ENCODE measurements around the gene PTH1R.

Gene PTH1R

GRCh38 chr3:46934072-46934471 is 56.6 kb downstream of the PTH1R start:
- no peak for DNase-seq (ENCODE audit: low read depth)
- TF ChIP-seq MAX (IDR thresholded peaks at IDR 0.05; ENCODE audit: low read depth, low read length) (no peak), POLR2A (IDR thresholded peaks at IDR 0.05; ENCODE audit: extremely low read depth, insufficient read length) (no peak), MYC (IDR thresholded peaks at IDR 0.05; ENCODE audit: low read depth, low read length) (no peak)
- TF ChIP-seq, protein P1, sequence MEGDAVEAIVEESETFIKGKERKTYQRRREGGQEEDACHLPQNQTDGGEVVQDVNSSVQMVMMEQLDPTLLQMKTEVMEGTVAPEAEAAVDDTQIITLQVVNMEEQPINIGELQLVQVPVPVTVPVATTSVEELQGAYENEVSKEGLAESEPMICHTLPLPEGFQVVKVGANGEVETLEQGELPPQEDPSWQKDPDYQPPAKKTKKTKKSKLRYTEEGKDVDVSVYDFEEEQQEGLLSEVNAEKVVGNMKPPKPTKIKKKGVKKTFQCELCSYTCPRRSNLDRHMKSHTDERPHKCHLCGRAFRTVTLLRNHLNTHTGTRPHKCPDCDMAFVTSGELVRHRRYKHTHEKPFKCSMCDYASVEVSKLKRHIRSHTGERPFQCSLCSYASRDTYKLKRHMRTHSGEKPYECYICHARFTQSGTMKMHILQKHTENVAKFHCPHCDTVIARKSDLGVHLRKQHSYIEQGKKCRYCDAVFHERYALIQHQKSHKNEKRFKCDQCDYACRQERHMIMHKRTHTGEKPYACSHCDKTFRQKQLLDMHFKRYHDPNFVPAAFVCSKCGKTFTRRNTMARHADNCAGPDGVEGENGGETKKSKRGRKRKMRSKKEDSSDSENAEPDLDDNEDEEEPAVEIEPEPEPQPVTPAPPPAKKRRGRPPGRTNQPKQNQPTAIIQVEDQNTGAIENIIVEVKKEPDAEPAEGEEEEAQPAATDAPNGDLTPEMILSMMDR (IDR thresholded peaks at IDR 0.05; ENCODE audit: low read depth, low read length), result no peak
- H3K4me3 ChIP-seq (ENCODE audit: low read depth, low read length), result no peak overlapping the region

GRCh38 chr3:46934498-46935167 is 57.1 kb downstream of the PTH1R start:
- DNase-seq (ENCODE audit: low read depth), result no peak
- no peak for TF ChIP-seq MAX (IDR thresholded peaks at IDR 0.05; ENCODE audit: low read depth, low read length)
- no peak for TF ChIP-seq MYC (IDR thresholded peaks at IDR 0.05; ENCODE audit: low read depth, low read length)
- no peak for TF ChIP-seq POLR2A (IDR thresholded peaks at IDR 0.05; ENCODE audit: extremely low read depth, insufficient read length)
- TF ChIP-seq, protein P1 (IDR thresholded peaks at IDR 0.05; ENCODE audit: low read depth, low read length), result no peak

DNA sequence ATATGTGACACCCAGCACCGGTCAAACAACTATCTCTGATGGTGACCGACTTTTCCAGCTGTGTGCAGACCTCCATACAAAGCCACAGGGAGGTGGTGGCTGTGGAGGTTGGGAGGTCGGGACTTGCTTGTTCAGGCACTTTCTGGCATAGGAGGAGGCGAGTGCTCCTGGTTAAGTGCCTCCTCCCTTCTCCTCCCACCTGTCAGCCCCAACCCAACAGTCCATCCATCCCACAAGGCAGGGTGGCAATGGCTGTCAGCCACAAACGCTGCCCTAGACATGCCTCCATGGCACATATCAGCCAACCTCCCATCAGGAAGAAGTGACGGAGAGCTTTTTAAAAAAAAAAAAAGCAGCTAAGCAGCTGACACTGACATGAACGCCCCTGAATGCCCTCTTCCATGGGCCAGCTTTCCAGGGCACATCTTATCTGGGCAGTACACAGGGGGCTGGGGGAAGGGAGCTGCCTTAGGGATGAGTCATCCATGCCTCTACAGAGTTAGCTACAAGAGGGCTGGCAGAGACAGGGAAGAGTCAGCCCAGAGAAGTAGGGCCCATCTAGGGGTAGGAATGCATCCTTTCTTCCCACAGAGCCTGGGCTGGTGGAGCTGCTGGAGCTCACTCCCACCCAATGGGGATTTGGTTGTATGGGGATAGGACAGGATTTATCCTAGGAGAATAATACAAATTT is 57.8 kb downstream of the PTH1R start:
- H3K4me3 ChIP-seq (ENCODE audit: low read depth, low read length), result no peak overlapping the region
- TF ChIP-seq MAX (IDR thresholded peaks at IDR 0.05; ENCODE audit: low read depth, low read length) (no peak), POLR2A (IDR thresholded peaks at IDR 0.05; ENCODE audit: extremely low read depth, insufficient read length) (no peak), MYC (IDR thresholded peaks at IDR 0.05; ENCODE audit: low read depth, low read length) (no peak)
- TF ChIP-seq, protein P1 (IDR thresholded peaks at IDR 0.05; ENCODE audit: low read depth, low read length), result no peak
- DNase-seq (ENCODE audit: low read depth), result peak; percentile 72

More at GRCh38 chr3:46934498-46935167, 57.1 kb downstream of the PTH1R start:
- no peak overlapping the region for H3K4me3 ChIP-seq (ENCODE audit: low read depth, low read length)

GRCh38 chr3:46935989-46936558 is 58.6 kb downstream of the PTH1R start:
- DNase-seq (ENCODE audit: low read depth), result peak; percentile 75
- no peak overlapping the region for H3K4me3 ChIP-seq (ENCODE audit: low read depth, low read length)
- no peak for TF ChIP-seq POLR2A (IDR thresholded peaks at IDR 0.05; ENCODE audit: extremely low read depth, insufficient read length)
- TF ChIP-seq MAX (IDR thresholded peaks at IDR 0.05; ENCODE audit: low read depth, low read length), result peak; percentile 52; the same call in 1 of the 2 replicates
- TF ChIP-seq MYC (IDR thresholded peaks at IDR 0.05; ENCODE audit: low read depth, low read length), result peak; percentile 53; the same call in 1 of the 2 replicates
- TF ChIP-seq, protein P1 (IDR thresholded peaks at IDR 0.05; ENCODE audit: low read depth, low read length), result no peak

DNA sequence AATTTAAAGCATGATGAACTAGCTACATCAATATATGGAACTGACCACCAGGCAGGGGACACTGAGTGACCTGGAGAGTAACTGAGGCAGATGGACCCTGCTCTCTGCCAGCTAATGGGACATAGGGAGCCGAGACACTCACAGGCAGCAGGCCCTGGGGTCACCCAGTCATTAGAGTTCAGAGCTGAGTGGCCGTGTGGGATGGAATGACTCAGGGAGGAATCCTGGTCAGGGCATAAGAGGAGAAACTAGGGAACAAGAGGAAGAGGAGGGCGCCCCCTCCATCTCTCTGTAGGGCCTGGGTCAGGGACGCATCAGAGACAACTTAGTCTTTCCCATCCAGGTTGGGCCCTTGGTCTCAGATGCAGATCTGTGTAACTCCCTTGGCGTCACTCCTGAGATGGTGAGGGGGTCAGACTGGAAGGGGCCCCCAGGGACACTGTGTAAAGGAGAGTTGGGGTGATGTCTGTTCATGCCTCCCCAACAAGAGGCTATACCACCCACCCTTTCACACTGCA is 59.3 kb downstream of the PTH1R start:
- H3K4me3 ChIP-seq (ENCODE audit: low read depth, low read length), result no peak overlapping the region
- TF ChIP-seq, protein P1 (IDR thresholded peaks at IDR 0.05; ENCODE audit: low read depth, low read length), result no peak
- no peak for TF ChIP-seq MAX (IDR thresholded peaks at IDR 0.05; ENCODE audit: low read depth, low read length)
- DNase-seq (ENCODE audit: low read depth), result no peak

Data from NB4 (cell line).